ENCODE data around the gene ASCL2.

The ASCL2 gene

DNA sequence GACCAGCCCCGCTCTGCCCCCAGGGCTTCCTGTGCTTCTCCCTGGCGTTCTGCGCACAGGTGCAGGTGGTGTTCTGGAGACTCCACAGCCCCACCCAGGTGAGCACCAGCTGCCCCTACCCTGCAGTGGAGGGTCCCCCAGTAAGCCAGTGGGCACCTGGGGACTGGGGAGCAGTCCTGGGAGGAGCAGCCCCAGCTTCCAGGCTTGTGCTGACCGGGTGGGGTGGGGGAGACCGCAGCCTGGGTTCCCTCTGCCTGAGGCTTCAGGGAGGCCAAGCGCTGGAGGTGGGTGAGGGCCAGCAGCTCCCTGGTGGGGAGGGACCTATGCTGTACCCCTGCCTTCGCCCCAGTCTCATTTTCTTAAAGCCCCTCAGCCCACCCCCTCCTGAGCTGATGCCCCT lies 38.3 kb upstream of the ASCL2 start:
- no peak for DNase-seq

DNA sequence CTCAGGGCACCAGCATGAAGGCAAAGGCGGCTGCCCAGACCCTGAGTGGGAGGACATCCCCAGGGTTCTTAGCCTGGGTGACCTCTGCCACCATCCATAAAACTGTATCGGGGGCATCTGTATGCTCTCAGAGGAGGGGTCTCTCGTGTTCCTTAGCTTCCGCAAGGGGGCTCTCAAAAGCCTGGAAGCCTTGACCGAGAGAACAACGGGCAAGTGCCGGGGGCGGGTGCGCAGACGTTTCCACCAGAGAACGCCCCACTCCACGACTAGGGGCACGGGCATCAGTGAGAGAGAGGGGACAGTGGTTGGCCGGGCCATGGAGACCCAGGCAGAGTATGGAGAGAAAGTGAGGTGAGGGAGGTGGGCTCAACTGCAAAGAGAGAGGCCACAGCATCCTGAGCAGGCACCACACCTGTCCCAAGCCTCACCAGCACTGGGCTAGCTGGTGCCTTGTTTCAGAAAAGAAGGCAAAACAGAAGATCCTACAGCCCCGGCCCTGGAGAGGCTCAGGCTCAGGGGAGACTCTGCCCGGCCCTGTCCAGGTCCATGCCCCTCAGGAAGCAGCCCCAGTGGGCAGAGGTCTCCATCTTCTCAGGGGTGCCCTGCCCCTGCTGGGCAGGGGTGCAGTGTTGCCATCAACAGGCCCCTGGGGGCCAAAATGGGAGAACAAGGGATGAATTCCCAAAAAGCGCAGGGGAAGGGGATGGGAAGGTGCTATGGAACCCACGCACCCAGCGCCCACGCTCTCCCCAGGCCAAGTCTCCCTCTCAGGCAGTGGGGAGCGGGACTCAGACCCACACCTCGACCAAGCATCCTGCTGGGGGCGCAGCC lies 37.3 kb upstream of the ASCL2 start:
- DNase-seq: peak; percentile 14

DNA sequence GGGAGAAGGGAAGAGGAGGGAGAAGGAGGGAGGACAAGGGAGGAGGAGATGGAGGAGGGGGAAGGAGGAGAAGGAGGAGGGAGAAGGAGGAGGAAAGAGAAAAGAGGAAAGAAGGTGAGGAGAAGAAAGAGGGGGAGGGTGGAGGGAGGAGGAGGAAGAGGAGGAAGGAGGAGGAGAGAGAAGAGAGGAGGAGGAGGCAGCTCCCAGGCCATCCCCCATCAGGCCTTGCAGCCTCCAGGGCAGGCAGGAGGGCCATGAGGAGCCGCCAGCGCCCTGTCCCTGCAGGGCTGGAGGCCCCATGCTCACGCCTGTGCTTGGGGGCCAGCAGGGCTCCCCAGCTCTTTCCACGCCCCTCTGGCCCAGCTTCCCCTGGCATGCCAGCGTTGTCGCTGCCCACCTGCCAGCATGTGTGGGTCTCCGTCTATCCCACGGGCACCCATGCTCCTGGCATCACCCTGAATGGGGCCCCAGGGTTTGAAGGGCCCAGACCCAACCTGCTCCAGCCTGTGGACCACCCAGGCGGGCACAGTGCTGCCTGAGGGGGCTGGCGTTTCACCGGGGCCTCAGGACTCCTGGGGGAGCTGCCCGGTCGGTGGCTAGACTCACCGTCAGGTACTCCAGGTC lies 36.6 kb upstream of the ASCL2 start:
- no peak for DNase-seq

DNA sequence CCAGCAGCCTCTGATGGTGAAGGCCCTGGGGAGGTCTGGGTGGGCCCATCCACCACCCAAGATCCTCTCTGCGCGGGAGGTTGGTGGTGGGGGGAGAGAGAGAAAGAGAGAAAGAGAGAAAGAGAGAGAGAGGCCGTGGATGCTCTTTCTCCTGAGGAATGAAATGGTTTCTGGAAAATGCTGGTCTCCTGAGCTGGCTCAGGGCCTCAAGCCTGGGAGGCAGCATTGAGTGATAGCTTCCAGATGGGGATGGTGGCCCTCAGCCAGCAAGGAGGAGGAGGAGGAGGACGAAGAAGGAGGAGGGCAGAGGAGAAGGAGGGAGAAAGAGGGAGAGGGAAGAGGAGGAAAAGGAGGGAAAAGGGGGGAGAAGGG lies 36.0 kb upstream of the ASCL2 start:
- DNase-seq: no peak

DNA sequence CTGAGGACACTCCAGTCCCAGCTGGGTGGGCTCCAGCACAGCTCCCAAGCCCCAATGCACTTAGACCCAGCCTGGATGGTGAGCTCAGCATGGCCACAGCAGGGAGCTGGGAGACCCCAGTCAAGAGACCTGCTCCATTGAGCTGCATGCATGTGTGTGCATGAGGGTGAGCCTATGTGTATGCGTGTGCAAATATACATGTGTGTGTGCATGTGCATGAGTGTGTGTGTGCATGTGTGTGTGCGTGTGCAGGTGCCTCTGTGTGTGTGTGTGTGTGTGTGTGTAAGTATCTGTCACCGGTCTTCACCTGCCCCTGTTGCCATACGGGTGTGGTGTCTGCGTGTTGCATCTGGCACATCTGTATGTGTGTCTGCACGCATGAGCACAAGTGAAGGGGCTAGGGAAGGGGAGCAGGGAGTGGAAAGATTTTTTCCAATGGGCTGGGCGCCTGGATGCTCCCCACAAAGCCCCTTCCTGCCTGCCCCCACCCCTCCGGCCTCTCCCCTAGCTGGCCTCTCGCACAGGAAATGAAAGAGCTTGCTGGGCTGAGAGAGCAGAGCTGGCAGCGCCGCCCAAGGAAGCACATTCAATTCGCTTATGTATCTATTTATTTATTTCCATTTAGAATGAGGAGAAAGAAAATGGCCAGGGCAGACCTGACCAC lies 35.5 kb upstream of the ASCL2 start:
- DNase-seq: peak; percentile 16

- DNase-seq: peak; percentile 74
Observed at GRCh38 chr11:2305140-2305778, 34.9 kb upstream of the ASCL2 start.

GRCh38 chr11:2304506-2305139 lies 34.2 kb upstream of the ASCL2 start:
- DNase-seq: peak; percentile 12

DNA sequence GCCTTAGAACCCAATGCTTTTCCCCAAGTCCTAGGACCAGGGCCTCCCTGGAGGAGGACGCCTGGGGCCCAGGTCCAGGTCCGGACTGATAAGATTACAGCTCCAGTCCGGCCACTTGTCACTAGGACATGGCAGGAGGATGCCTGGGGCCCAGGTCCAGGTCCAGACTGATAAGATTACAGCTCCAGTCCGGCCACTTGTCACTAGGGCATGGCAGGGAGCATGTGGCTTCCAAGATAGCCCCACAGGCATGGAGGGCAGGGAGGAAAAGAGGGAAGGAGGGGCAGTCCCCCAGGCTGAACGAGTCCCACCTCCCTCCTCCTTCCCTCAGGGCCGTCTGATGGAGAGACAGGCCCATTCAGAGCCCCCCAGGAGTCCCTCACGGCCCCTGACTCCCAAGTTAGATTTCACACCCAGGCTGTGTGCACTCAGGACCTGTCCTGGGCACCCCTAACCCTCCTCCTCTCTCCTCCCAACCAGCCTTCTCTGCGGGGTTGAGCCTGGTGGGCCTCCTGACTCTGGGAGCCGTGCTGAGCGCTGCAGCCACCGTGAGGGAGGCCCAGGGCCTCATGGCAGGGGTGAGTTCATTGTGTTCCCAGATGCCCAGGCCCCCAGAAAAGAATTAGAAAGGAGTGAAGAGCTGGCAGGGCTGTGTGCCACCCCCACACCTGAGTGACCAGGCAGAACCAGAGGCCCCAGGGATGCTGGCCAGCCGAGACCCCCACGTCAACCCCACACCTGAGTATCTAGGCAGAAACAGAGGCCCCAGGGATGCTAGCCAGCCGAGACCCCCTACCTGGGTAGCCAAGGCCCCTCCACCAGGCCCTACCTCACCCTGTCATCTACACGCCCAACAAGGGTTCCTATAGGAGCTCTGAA lies 33.5 kb upstream of the ASCL2 start:
- peak; percentile 6 for DNase-seq

GRCh38 chr11:2302896-2303626 lies 32.7 kb upstream of the ASCL2 start:
- DNase-seq: peak; percentile 17

- DNase-seq: peak; percentile 26
Observed at GRCh38 chr11:2302306-2302895, 32.0 kb upstream of the ASCL2 start.

GRCh38 chr11:2301631-2302305 lies 31.4 kb upstream of the ASCL2 start, which contains the start of the genes C11orf21 and TSPAN32:
Gene C11orf21, minus strand, starts transcription at chr11:2301918. Its CDS starts 110 bp downstream, at chr11:2301808.
Gene TSPAN32, plus strand, starts transcription at chr11:2302013. Its CDS starts 137 bp downstream, at chr11:2302150.
- peak; percentile 79 for DNase-seq

DNA sequence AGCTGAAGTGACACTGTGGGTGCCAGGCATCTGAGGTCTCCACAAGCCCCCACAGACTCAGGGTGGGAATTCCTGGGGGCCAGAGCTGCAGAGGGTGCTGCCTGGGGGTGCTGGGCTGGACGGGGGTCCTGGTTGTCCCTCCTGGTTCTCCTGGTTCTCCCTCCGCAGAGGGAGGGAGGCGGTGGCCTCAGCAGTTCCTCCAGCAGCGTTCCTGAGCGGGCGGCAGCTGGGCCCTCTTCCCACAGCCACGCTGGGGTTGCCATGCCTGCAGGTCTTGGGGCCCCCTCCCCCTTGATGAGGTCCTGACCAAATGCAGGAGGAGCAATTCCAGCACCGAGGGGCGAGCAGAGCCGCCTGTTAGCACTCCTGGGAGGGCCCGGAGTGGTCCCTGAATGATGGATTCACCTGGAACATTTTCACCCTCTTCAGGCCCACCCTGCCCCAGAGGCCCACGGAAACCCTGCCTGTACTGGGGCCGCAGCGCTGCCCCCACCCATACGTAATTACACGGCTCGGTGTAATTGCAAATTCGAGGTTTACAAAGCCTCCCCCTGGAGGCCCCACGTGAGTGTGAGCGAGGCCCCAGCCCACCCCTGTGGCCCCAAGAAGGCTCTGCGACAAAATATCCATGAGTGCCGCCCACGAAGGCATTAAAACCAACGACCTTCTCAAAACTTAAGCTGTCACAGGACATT lies 30.7 kb upstream of the ASCL2 start:
- DNase-seq: peak; percentile 20

- DNase-seq: peak; percentile 38
Observed at GRCh38 chr11:2300290-2300935, 30.0 kb upstream of the ASCL2 start.

DNA sequence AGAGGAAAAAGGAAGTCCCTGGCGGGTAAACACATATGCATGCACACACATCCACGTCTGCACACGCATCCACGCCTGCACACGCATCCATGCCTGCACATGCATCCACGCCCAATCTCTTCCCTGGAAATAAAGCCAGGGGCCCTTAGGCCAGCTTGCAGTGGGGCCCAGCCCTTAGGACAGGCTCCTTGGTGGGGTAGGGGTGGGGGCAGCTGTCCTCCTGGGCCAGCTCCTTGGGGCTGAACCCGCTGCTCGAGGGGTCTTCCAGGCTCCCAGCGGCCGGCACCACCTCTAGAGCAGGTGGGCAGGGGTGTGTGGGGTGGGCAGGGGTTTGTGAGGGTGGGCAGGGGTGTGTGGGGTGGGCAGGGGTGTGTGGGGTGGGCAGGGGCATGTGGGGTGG lies 29.4 kb upstream of the ASCL2 start:
- peak; percentile 14 for DNase-seq

DNA sequence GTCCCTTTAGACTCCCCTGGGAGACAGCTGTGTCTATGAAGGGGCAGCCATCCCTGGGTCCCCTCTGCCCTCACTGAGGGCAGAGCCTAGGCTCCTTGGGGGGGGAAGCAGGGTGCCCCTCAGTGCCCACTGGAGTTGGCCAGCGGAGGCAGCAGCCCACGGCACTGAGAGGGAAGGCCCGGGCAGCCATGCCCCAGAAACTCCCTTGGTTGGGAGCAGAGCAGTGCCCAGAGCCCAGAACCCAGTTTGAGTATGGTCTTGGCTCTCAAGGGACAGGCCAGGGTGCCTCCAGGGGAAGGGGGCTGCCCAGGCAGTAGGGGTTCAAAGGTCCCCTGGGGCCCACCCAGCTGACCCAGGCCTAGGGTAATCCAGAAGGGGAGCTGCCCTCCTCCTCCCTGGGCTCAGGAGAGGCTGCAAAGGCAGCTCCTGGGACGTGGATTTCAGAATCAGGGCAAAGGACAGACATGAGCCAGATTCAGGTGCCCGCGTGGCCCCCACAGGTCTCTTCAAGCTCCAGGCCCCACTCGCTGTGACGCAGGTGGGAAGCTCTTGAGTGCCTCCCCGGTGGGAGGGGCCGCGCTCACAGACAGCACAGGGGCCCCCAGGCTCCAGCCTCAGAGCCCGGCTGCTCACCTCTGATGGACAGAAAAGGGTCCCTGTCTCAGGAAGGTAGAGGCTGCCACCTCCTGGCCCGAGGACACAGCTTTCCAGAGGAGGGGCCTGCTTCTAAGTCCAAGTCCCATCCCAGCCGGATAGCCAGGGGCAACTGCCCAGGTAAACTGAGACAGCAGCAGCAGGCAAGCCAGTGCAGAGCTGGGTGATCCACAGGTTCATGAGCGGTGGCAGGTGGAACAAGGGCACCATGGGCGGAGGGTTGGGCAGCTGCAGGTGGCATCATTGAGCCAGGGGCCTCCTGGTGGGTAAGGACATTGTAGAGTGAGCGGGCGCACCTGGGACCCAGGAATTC lies 28.7 kb upstream of the ASCL2 start:
- peak; percentile 32 for DNase-seq

DNA sequence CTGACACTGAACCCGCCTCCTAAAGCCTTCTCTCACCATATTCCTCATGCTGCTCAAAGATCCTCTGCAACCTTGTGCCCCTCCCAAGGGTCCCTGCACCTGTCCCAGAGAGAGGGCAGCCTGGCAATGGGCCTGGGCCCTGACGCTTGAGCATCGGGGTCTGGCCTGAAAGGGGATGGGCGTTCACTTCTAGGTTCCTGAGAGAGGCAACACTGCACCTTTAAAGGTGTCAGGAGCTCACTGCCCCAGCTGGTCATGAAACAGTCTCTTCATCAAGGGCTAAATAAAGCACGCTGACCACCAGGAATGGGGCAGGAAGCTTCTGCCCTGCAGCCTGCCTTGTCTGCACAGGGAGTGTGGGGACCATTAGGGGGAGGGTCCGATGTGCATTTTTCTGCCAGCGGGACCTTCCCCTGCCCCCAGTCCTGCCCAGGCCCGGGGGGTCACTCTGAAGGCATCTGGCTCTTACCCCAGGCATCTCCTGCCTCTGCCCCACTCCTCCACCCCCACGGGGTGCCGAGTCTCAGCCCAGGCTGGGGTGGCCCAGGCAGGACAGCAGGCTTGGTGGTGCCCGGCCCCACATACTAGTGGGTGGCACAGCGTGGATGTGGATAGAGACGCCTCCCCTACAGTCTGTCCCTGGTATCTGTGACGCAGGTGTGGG lies 27.9 kb upstream of the ASCL2 start:
- DNase-seq: peak; percentile 16

GRCh38 chr11:2297623-2298030 lies 27.2 kb upstream of the ASCL2 start:
- no peak for DNase-seq

Measured in CD4-positive, alpha-beta T cell treated with Interleukin-15 for 1 hour (primary cell).